Esophagus muscularis mucosa (tissue), 4 donors: Measurements from ENCODE around the gene GPR33. TPM values are rescaled to one million over a fixed set of nuclear protein-coding genes. Genes with fewer than 3 reads are reported as not detected.

Source experiments
- DNase-seq: peaks from one replicate; pipeline ENCODE4 v3.0.0-alpha.2; 2017; ENCODE audit errors: extremely low spot score
- H3K27ac ChIP-seq, 4 donors: fragments of 200-600 bp; sonication (generic); replicated peaks in 1 of 4; 1 replicate in 3 of 4; 2 replicates in 1 of 4; pipeline ENCODE4 v1.5.1; 2016 to 2019; ENCODE audit warnings: mild to moderate bottlenecking in 1 of 4
- H3K27me3 ChIP-seq, 4 donors: fragments of 200-600 bp; sonication (generic); one replicate each; pipeline versions ENCODE4 v1.5.1 to v1.6.0; 2016 to 2019
- H3K36me3 ChIP-seq, 4 donors: fragments of 200-600 bp; sonication (generic); one replicate each; pipeline ENCODE4 v1.5.1; 2016 to 2019
- H3K4me1 ChIP-seq, 4 donors: fragments of 200-600 bp; sonication (generic); one replicate each; pipeline ENCODE4 v1.5.1; 2016 to 2019
- H3K4me3 ChIP-seq, 4 donors: fragments of 200-600 bp; sonication (generic); 1 replicate in 2 of 4; 2 replicates in 2 of 4; pipeline ENCODE4 v1.5.1; 2016 to 2019; ENCODE audit warnings: mild to moderate bottlenecking in 4 of 4, moderate library complexity in 1 of 4
- H3K9me3 ChIP-seq, 4 donors: fragments of 200-600 bp; sonication (generic); 1 replicate in 3 of 4; 2 replicates in 1 of 4; pipeline ENCODE4 v1.5.1; 2016 to 2019
- EP300 ChIP-seq: sonication (generic); formaldehyde crosslinking; IDR thresholded peaks from one replicate; pipeline ENCODE4 v1.6.1; 2017; ENCODE audit warnings: antibody characterized with exemption
- POLR2A ChIP-seq: fragments of 450-650 bp; IDR thresholded peaks from one replicate; pipeline ENCODE4 v1.6.1; 2017; ENCODE audit warnings: antibody characterized with exemption, moderate library complexity, mild to moderate bottlenecking, low read depth
- POLR2AphosphoS5 ChIP-seq, 2 donors: sonication (generic); formaldehyde crosslinking; IDR thresholded peaks; one replicate each; pipeline ENCODE4 v1.6.1; 2017; ENCODE audit warnings: antibody characterized with exemption in 2 of 2
- WGBS: methylation state at CpG from one replicate; pipeline ENCODE4 v1.1.5; 2018; 5-methylcytosine and 5-hydroxymethylcytosine counted together
- intact Hi-C: fragments of 100-400 bp; cut with DNase I; formaldehyde crosslinking; loops from one replicate; pipeline ENCODE4 v1.15.1; 2023
- total RNA-seq, 4 donors: library from RNA; depleted of rRNA; stranded (reverse); fragments of >200 nt; gene quantifications; one replicate each; pipeline versions ENCODE4 v1.1.0 to v1.2.1, GENCODE V29; 2016
- TF ChIP-seq, protein P1 (sequence below), 3 experiments: fragments of 200-600 bp in 2 of 3; fragments of 450-650 bp in 1 of 3; sonication (generic) in 2 of 3; IDR thresholded peaks; one replicate each; pipeline ENCODE4 v1.5.1; 2017 to 2019; ENCODE audit warnings: antibody characterized with exemption in 3 of 3, mild to moderate bottlenecking in 2 of 3, moderate library complexity in 1 of 3

GPR33 gene
- total RNA-seq, 4 donors from 2014 or later, result not detected

GRCh38 chr14:31505411-31505810 lies 17.6 kb upstream of the GPR33 start:
- intact Hi-C loops, result loop anchor here (5.0 kb wide), 1 partner anchor 62 kb away; no protein-coding TSS in a partner anchor
- H3K36me3 ChIP-seq, result no peaks in the 10 kb centered on the region
- TF ChIP-seq POLR2AphosphoS5 (IDR thresholded peaks at IDR 0.05) (no peak), EP300 (no peak), POLR2A (no peak)
- TF ChIP-seq, protein P1, sequence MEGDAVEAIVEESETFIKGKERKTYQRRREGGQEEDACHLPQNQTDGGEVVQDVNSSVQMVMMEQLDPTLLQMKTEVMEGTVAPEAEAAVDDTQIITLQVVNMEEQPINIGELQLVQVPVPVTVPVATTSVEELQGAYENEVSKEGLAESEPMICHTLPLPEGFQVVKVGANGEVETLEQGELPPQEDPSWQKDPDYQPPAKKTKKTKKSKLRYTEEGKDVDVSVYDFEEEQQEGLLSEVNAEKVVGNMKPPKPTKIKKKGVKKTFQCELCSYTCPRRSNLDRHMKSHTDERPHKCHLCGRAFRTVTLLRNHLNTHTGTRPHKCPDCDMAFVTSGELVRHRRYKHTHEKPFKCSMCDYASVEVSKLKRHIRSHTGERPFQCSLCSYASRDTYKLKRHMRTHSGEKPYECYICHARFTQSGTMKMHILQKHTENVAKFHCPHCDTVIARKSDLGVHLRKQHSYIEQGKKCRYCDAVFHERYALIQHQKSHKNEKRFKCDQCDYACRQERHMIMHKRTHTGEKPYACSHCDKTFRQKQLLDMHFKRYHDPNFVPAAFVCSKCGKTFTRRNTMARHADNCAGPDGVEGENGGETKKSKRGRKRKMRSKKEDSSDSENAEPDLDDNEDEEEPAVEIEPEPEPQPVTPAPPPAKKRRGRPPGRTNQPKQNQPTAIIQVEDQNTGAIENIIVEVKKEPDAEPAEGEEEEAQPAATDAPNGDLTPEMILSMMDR (IDR thresholded peaks at IDR 0.05), result no peak
- H3K4me3 ChIP-seq, result peak overlapping the region in 1 of 4 donors; percentile 1
- WGBS, result 27% methylated on average over 1 of the region's 1 CpG
- peaks cover 18 to 36% (median 20%) of the 10 kb centered on the region in 4 donors for H3K4me1 ChIP-seq
- H3K27me3 ChIP-seq, result no peaks in the 10 kb centered on the region
- no peak for DNase-seq
- H3K27ac ChIP-seq, result peak overlapping the region; percentile 53 to 82 (median 61)
- H3K9me3 ChIP-seq, result no peaks in the 10 kb centered on the region

DNA sequence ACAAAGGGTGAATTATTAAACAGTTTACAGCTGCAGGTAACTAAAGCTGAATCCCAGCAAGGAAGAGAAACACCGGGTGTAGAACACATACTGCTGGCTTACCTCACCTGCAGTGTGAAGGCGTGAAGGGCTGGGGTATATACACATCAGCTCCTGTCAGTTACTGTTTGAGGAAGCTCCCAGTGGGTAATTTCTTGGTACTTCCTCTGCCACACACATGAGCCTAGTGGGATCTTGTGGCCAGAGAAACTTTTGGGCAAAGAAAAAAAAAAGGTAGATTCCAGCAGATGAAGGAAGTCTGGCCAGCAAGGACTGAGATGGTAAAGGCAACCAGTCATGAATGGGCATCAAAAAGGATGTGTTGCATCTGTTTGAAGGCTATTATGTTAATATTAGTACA lies 14.0 kb upstream of the GPR33 start:
- 87% methylated on average over 2 of the region's 2 CpGs for WGBS
- no peak overlapping the region for H3K4me3 ChIP-seq
- TF ChIP-seq POLR2AphosphoS5 (IDR thresholded peaks at IDR 0.05), result no peak
- intact Hi-C loops, result no loop called here
- H3K36me3 ChIP-seq, result no peaks in the 10 kb centered on the region
- no peaks in the 10 kb centered on the region for H3K27me3 ChIP-seq
- no peak for DNase-seq
- peaks cover 18 to 31% (median 19%) of the 10 kb centered on the region in 4 donors for H3K4me1 ChIP-seq
- no peak overlapping the region for H3K27ac ChIP-seq
- no peaks in the 10 kb centered on the region for H3K9me3 ChIP-seq

DNA sequence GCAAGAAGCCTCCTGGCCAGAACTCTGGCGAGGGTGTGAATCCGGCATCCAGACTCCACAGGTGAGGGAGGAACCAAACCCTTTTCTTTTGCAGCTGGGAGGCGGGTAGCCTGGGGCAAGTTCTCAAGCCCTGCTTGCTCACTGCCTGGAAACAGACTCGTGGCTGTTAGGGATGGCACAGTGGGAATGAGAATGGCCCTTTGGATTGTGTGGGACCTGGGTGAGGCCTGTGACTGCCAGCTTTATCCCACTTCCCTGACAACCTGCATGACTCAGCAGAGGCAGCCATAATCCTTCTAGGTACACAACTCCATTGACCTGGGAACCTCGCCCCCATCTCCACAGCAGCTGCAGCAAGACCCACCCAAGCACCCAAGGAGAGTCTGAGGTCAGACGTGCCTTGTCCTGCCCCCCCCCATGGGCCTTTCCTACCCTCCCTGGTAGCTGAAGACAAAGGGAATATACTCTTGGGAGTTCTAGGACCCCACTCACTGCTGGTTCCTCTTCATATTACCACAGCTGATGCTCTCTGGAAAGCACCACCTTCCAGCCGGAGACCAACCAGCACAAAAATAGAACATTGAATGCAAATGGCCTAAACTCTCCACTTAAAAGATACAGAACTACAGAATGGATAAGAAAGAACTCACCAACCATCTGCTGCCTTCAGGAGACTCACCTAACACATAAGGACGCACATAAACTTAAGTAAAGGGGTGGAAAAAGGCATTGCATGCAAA lies 5.1 kb upstream of the GPR33 start:
- Histone ChIP-seq H3K27ac (no peak overlapping the region), H3K9me3 (no peaks in the 10 kb centered on the region), H3K4me1 (no peaks in the 10 kb centered on the region), H3K27me3 (no peaks in the 10 kb centered on the region), H3K4me3 (no peak overlapping the region), H3K36me3 (no peaks in the 10 kb centered on the region)
- no peak for TF ChIP-seq EP300
- TF ChIP-seq POLR2A, result no peak
- no peak for TF ChIP-seq POLR2AphosphoS5 (IDR thresholded peaks at IDR 0.05)
- TF ChIP-seq, protein P1 (IDR thresholded peaks at IDR 0.05), result no peak
- DNase-seq, result no peak
- WGBS, result 91% methylated on average over 5 of the region's 8 CpGs
- intact Hi-C loops, result no loop called here

DNA sequence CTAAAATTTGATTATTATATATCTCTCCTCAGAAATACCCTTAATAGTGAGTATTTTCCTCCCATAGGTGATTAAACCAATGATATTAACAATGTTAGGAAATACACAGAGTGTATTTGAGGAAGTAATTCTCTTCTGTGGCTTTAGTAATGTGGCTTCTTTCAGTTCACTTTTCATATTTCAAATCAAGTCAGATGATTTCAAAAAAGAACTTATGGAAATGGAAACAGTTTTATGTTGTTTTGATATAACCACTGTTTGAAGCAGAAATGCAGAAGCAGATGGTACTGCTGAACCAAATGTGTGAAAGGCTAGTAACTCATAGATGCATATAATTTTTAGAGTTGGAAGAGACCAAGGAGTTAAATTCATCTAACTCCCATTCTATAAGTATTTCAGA lies 1.9 kb upstream of the GPR33 start:
- H3K27me3 ChIP-seq, result no peaks in the 10 kb centered on the region
- no peak overlapping the region for H3K4me3 ChIP-seq
- TF ChIP-seq, protein P1 (IDR thresholded peaks at IDR 0.05), result no peak
- no peak for TF ChIP-seq EP300
- no peak for TF ChIP-seq POLR2A
- no peak for TF ChIP-seq POLR2AphosphoS5 (IDR thresholded peaks at IDR 0.05)
- no peaks in the 10 kb centered on the region for H3K36me3 ChIP-seq
- H3K4me1 ChIP-seq, result no peaks in the 10 kb centered on the region
- intact Hi-C loops, result no loop called here
- no peak for DNase-seq
- H3K9me3 ChIP-seq, result no peaks in the 10 kb centered on the region
- H3K27ac ChIP-seq, result no peak overlapping the region

- intact Hi-C loops, result no loop called here
- H3K27ac ChIP-seq, result no peak overlapping the region
- 91% methylated on average over 2 of the region's 2 CpGs for WGBS
- no peaks in the 10 kb centered on the region for H3K27me3 ChIP-seq
- no peak for DNase-seq
- no peaks in the 10 kb centered on the region for H3K9me3 ChIP-seq
- H3K36me3 ChIP-seq, result no peaks in the 10 kb centered on the region
- no peak overlapping the region for H3K4me3 ChIP-seq
- TF ChIP-seq, protein P1 (IDR thresholded peaks at IDR 0.05), result no peak
- TF ChIP-seq POLR2A (no peak), POLR2AphosphoS5 (IDR thresholded peaks at IDR 0.05) (no peak), EP300 (no peak)
- H3K4me1 ChIP-seq, result no peaks in the 10 kb centered on the region
Measured at GRCh38 chr14:31486764-31487163, 1.1 kb downstream of the GPR33 start.
